ENCODE results near the gene BTBD18. TPM values are rescaled to one million over a fixed set of nuclear protein-coding genes. Genes with fewer than 3 reads are reported as not detected.
"Not testable (repeated sequence)": the region's sequence is repeated elsewhere in the genome, so short reads cannot be mapped to it uniquely, and the experiment has no call there.

BTBD18 gene
- total RNA-seq, 2 donors from 2014 or later, result not detected

GRCh38 chr11:57711414-57712255, 40.0 kb downstream of the BTBD18 start, which contains the start of gene MED19:
TSS of gene MED19 (minus strand) at chr11:57712215. CDS start at chr11:57712179, 36 bp downstream.
- peaks cover 13 to 23% of the 10 kb centered on the region in 2 donors for H3K36me3 Mint-ChIP-seq
- H3K27ac Mint-ChIP-seq, result peak within 1 kb of the TSS; percentile 90 to 94
- peak; percentile 74 to 84 for DNase-seq (ENCODE audit: low spot score in 2 of 2)
- peak; percentile 55 to 68 for ATAC-seq
- no peaks in the 10 kb centered on the region for H3K9me3 Mint-ChIP-seq

GRCh38 chr11:57709802-57710367, 41.7 kb downstream of the BTBD18 start:
- DNase-seq (ENCODE audit: low spot score in 2 of 2) (no peak), ATAC-seq (no peak)
- H3K36me3 Mint-ChIP-seq, result peaks cover 13 to 23% of the 10 kb centered on the region in 2 donors
- no peaks in the 10 kb centered on the region for H3K9me3 Mint-ChIP-seq
- H3K27ac Mint-ChIP-seq, result peak overlapping the region; percentile 34 to 90

- DNase-seq (ENCODE audit: low spot score in 2 of 2); ATAC-seq; H3K9me3 Mint-ChIP-seq; H3K36me3 Mint-ChIP-seq: not testable (repeated sequence)
- peak overlapping the region in 1 of 2 donors; percentile 65 for H3K27ac Mint-ChIP-seq
Measured at GRCh38 chr11:57705432-57705831, 46.2 kb downstream of the BTBD18 start.

GRCh38 chr11:57704932-57705331, 46.7 kb downstream of the BTBD18 start:
- ATAC-seq (no peak), DNase-seq (ENCODE audit: low spot score in 2 of 2) (no peak)
- peak overlapping the region; percentile 41 to 94 for H3K27ac Mint-ChIP-seq
- no peaks in the 10 kb centered on the region for H3K9me3 Mint-ChIP-seq
- H3K36me3 Mint-ChIP-seq, result no peaks in the 10 kb centered on the region

- ATAC-seq (no peak), DNase-seq (ENCODE audit: low spot score in 2 of 2) (no peak)
- H3K36me3 Mint-ChIP-seq, result peaks cover 0 to 10% of the 10 kb centered on the region in 2 donors
- peak overlapping the region; percentile 41 to 56 for H3K27ac Mint-ChIP-seq
- no peaks in the 10 kb centered on the region for H3K9me3 Mint-ChIP-seq
Measured at GRCh38 chr11:57703341-57703740, 48.3 kb downstream of the BTBD18 start.

GRCh38 chr11:57700425-57700824, 51.2 kb downstream of the BTBD18 start:
- Mint-ChIP-seq H3K27ac (peak overlapping the region in 1 of 2 donors; percentile 72), H3K36me3 (peaks cover 0 to 15% of the 10 kb centered on the region in 2 donors), H3K9me3 (no peaks in the 10 kb centered on the region)
- DNase-seq (ENCODE audit: low spot score in 2 of 2) (no peak), ATAC-seq (no peak)

GRCh38 chr11:57699813-57700212, 51.8 kb downstream of the BTBD18 start:
- H3K36me3 Mint-ChIP-seq, result peaks cover 0 to 15% of the 10 kb centered on the region in 2 donors
- no peak for DNase-seq (ENCODE audit: low spot score in 2 of 2)
- ATAC-seq, result no peak
- peak overlapping the region in 1 of 2 donors; percentile 73 for H3K27ac Mint-ChIP-seq
- no peaks in the 10 kb centered on the region for H3K9me3 Mint-ChIP-seq

GRCh38 chr11:57698843-57699365, 52.7 kb downstream of the BTBD18 start:
- H3K27ac Mint-ChIP-seq, result peak overlapping the region in 1 of 2 donors; percentile 73
- DNase-seq (ENCODE audit: low spot score in 2 of 2) (no peak), ATAC-seq (no peak)
- peaks cover under 1 to 15% of the 10 kb centered on the region in 2 donors for H3K36me3 Mint-ChIP-seq
- H3K9me3 Mint-ChIP-seq, result no peaks in the 10 kb centered on the region

Other genes starting within 250 kb of the BTBD18 start
- 10 to 100 TPM; 11.4 to 26.0 TPM for gene SLC43A1, start 236.1 kb downstream of the BTBD18 start, total RNA-seq
- gene TIMM10, start 221.1 kb downstream of the BTBD18 start, total RNA-seq, result 10 to 100 TPM; 86.8 to 90.1 TPM
- not detected for gene SMTNL1, start 214.2 kb downstream of the BTBD18 start, total RNA-seq
- gene UBE2L6, start 184.1 kb downstream of the BTBD18 start, total RNA-seq, result 100 to 1,000 TPM; 122 to 188 TPM
- gene SERPING1, start 154.1 kb downstream of the BTBD18 start, total RNA-seq, result 1 to 10 TPM in 1 of 2 donors, not detected in 1; 1.6 TPM
- gene YPEL4, start 101.9 kb downstream of the BTBD18 start, total RNA-seq, result 1 to 10 TPM in 1 of 2 donors, not detected in 1; 1.4 TPM
- 10 to 100 TPM; 15.5 to 23.5 TPM for gene CLP1, start 94.1 kb downstream of the BTBD18 start, total RNA-seq
- 10 to 100 TPM; 49.5 to 59.6 TPM for gene ZDHHC5, start 83.7 kb downstream of the BTBD18 start, total RNA-seq
- 10 to 100 TPM; 10.6 to 11.2 TPM for gene MED19, start 39.6 kb downstream of the BTBD18 start, total RNA-seq
- gene TMX2, start 39.2 kb downstream of the BTBD18 start, total RNA-seq, result 10 to 100 TPM; 51.1 to 52.7 TPM
- 100 to 1,000 TPM; 156 to 237 TPM for gene SELENOH, start 10.3 kb downstream of the BTBD18 start, total RNA-seq
- 10 to 100 TPM; 10.4 to 19.7 TPM for gene CTNND1, start 10.0 kb upstream of the BTBD18 start, total RNA-seq

All from activated naive CD4-positive, alpha-beta T cell treated with anti-CD3 and anti-CD28 coated beads, Interleukin-2, amount 50 U/mL, for 72 hours (primary cell).